22Rv1 (cell line): ENCODE results near the gene BRCA1.

Experiments used
- ZFX ChIP-seq: fragments of 450-650 bp; IDR thresholded peaks from 2 replicates; pipeline ENCODE4 v1.6.1; 2017; ENCODE audit warnings: antibody characterized with exemption, borderline replicate concordance
- TF ChIP-seq, protein P1 (sequence below): fragments of 450-650 bp; IDR thresholded peaks from 2 replicates; pipeline ENCODE4 v1.5.1; 2017; ENCODE audit warnings: mild to moderate bottlenecking

DNA sequence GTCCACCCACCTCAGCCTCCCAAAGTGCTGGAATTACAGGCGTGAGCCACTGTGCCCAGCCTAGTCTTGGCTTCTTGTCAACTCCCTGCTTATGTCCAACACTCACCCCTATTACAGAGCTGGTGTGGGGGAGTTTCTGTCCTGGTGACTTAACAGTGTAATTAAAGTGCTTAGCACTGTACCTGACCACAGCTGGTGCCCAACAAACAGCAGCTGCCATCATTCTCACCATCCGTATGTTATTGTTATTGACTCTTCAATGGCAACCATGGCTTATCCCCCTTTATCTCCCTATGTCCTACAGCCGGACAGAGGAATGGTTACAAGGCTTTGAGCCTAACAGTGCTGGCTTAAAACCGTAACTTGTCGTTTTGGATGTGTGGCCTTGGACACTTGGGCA lies 17.0 kb upstream of the BRCA1 start:
- TF ChIP-seq, protein P1, sequence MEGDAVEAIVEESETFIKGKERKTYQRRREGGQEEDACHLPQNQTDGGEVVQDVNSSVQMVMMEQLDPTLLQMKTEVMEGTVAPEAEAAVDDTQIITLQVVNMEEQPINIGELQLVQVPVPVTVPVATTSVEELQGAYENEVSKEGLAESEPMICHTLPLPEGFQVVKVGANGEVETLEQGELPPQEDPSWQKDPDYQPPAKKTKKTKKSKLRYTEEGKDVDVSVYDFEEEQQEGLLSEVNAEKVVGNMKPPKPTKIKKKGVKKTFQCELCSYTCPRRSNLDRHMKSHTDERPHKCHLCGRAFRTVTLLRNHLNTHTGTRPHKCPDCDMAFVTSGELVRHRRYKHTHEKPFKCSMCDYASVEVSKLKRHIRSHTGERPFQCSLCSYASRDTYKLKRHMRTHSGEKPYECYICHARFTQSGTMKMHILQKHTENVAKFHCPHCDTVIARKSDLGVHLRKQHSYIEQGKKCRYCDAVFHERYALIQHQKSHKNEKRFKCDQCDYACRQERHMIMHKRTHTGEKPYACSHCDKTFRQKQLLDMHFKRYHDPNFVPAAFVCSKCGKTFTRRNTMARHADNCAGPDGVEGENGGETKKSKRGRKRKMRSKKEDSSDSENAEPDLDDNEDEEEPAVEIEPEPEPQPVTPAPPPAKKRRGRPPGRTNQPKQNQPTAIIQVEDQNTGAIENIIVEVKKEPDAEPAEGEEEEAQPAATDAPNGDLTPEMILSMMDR, result no peak
- no peak for TF ChIP-seq ZFX
